ENCODE results near the gene GFI1B. TPM values are rescaled to one million over a fixed set of nuclear protein-coding genes. Genes with fewer than 3 reads are reported as not detected.

The GFI1B gene
- total and polyA plus RNA-seq, 2 of the 13 experiments (the other 11 are each of a cell fraction or from before 2014, with no cell fraction given): 0.15 to 0.51 TPM

DNA sequence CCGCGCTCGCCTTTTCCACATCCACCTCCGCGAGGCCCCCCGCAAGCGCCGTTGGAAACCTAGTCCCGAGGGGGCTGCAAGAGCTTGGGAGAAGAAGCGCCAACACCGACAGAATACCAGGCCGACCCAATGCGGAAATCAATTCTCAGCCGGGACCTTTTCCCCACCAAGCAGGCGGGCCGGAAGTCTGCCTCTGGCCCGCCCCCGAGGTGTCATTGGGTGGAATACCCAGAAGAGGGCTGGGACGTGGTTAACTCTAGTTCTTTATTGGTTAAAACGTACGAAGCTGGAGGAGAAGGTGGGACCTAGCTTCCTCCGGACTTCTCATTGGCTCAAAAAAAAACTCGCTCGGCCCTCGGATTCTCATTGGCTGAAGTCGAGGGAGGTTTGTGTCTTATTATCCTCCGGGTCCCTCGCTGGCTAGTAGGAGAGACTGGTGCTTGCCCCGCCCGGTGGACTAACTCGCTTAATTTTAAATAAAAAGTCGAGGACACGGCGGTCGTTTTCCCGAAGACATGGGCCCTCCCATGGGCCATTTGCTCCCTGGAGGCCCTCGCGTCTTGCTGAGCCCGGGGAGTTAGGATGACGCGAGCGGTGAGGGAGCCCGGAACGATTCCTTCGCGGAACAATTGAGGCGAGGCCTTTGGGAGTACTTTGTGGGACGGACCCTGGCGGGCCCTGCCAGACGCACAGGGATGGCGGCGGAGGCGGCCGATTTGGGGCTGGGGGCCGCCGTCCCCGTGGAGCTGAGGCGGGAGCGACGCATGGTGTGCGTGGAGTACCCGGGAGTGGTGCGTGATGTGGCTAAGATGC, 52.0 kb downstream of the GFI1B start, which contains the start of gene GTF3C5 (continued):
- TF ChIP-seq ZFP82 (CRISPR knock-in tag; IDR thresholded peaks at IDR 0.05; ENCODE audit: borderline replicate concordance): peak; percentile 87
- TF ChIP-seq ZNF552 (CRISPR knock-in tag; IDR thresholded peaks at IDR 0.05; ENCODE audit: borderline replicate concordance): no peak
- TF ChIP-seq, protein P1, sequence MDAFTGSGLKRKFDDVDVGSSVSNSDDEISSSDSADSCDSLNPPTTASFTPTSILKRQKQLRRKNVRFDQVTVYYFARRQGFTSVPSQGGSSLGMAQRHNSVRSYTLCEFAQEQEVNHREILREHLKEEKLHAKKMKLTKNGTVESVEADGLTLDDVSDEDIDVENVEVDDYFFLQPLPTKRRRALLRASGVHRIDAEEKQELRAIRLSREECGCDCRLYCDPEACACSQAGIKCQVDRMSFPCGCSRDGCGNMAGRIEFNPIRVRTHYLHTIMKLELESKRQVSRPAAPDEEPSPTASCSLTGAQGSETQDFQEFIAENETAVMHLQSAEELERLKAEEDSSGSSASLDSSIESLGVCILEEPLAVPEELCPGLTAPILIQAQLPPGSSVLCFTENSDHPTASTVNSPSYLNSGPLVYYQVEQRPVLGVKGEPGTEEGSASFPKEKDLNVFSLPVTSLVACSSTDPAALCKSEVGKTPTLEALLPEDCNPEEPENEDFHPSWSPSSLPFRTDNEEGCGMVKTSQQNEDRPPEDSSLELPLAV (CRISPR knock-in tag; conservative IDR thresholded peaks at IDR 0.05; ENCODE audit: low read depth): no peak; the same call in 1 of the 2 replicates
- TF ChIP-seq GABPA (IDR thresholded peaks at IDR 0.05; ENCODE audit: low read depth, low read length): peak; percentile 66
- TF ChIP-seq GABPA (CRISPR knock-in tag; IDR thresholded peaks at IDR 0.05; ENCODE audit: low read depth): peak; percentile 88
- TF ChIP-seq HNF4G (IDR thresholded peaks at IDR 0.05; ENCODE audit: borderline replicate concordance, low read depth, low read length): no peak
- no peak for TF ChIP-seq HNF4G (CRISPR knock-in tag; IDR thresholded peaks at IDR 0.05; ENCODE audit: borderline replicate concordance, low read depth)
- no peak for TF ChIP-seq TCF7 (IDR thresholded peaks at IDR 0.05; ENCODE audit: low read depth)
- TF ChIP-seq ZNF839 (CRISPR knock-in tag; IDR thresholded peaks at IDR 0.05; ENCODE audit: borderline replicate concordance): no peak
- TF ChIP-seq AHR (CRISPR knock-in tag; IDR thresholded peaks at IDR 0.05): peak; percentile 64; the same call in 1 of the 2 replicates
- TF ChIP-seq, protein P2, sequence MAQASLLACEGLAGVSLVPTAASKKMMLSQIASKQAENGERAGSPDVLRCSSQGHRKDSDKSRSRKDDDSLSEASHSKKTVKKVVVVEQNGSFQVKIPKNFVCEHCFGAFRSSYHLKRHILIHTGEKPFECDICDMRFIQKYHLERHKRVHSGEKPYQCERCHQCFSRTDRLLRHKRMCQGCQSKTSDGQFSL (CRISPR knock-in tag; IDR thresholded peaks at IDR 0.05): no peak
- peak; percentile 90 for TF ChIP-seq MED8 (CRISPR knock-in tag; IDR thresholded peaks at IDR 0.05; ENCODE audit: insufficient replicate concordance)
- TF ChIP-seq, protein P3, sequence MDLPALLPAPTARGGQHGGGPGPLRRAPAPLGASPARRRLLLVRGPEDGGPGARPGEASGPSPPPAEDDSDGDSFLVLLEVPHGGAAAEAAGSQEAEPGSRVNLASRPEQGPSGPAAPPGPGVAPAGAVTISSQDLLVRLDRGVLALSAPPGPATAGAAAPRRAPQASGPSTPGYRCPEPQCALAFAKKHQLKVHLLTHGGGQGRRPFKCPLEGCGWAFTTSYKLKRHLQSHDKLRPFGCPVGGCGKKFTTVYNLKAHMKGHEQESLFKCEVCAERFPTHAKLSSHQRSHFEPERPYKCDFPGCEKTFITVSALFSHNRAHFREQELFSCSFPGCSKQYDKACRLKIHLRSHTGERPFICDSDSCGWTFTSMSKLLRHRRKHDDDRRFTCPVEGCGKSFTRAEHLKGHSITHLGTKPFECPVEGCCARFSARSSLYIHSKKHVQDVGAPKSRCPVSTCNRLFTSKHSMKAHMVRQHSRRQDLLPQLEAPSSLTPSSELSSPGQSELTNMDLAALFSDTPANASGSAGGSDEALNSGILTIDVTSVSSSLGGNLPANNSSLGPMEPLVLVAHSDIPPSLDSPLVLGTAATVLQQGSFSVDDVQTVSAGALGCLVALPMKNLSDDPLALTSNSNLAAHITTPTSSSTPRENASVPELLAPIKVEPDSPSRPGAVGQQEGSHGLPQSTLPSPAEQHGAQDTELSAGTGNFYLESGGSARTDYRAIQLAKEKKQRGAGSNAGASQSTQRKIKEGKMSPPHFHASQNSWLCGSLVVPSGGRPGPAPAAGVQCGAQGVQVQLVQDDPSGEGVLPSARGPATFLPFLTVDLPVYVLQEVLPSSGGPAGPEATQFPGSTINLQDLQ (CRISPR knock-in tag; IDR thresholded peaks at IDR 0.05): no peak
- no peak for TF ChIP-seq NR2F1 (CRISPR knock-in tag; IDR thresholded peaks at IDR 0.05)
- TF ChIP-seq THAP11 (CRISPR knock-in tag; IDR thresholded peaks at IDR 0.05): peak; percentile 90
- TF ChIP-seq, protein P4, sequence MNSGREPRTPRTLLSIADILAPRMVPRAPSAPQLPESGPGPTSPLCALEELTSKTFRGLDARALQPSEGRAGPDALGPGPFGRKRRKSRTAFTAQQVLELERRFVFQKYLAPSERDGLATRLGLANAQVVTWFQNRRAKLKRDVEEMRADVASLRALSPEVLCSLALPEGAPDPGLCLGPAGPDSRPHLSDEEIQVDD (CRISPR knock-in tag; IDR thresholded peaks at IDR 0.05; ENCODE audit: borderline replicate concordance): peak; percentile 88; the same call in 1 of the 2 replicates
- peak; percentile 39; the same call in 1 of the 2 replicates for TF ChIP-seq GATA4 (IDR thresholded peaks at IDR 0.05; ENCODE audit: borderline replicate concordance, low read depth)
- no peak for TF ChIP-seq FOXP1 (IDR thresholded peaks at IDR 0.05)
- no peak for TF ChIP-seq FOXP1 (CRISPR knock-in tag; IDR thresholded peaks at IDR 0.05)
- TF ChIP-seq NFATC3 (CRISPR knock-in tag; IDR thresholded peaks at IDR 0.05): peak; percentile 59; the same call in 1 of the 2 replicates
- TF ChIP-seq SMAD9 (CRISPR knock-in tag; IDR thresholded peaks at IDR 0.05): 0 out of 2 replicates have a peak, but pooled peaks have one; percentile 85
- TF ChIP-seq MTA1 (CRISPR knock-in tag; IDR thresholded peaks at IDR 0.05; ENCODE audit: borderline replicate concordance): no peak; the same call in 1 of the 2 replicates
- TF ChIP-seq, protein P5, sequence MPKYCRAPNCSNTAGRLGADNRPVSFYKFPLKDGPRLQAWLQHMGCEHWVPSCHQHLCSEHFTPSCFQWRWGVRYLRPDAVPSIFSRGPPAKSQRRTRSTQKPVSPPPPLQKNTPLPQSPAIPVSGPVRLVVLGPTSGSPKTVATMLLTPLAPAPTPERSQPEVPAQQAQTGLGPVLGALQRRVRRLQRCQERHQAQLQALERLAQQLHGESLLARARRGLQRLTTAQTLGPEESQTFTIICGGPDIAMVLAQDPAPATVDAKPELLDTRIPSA (CRISPR knock-in tag; IDR thresholded peaks at IDR 0.05; ENCODE audit: borderline replicate concordance): no peak
- no peak for TF ChIP-seq RELA (CRISPR knock-in tag; IDR thresholded peaks at IDR 0.05)

All from HepG2 (cell line).